Measurements from ENCODE around the gene RAB40B. TPM values are rescaled to one million over a fixed set of nuclear protein-coding genes. Genes with fewer than 3 reads are reported as not detected.
"Not testable (repeated sequence)": the region's sequence is repeated elsewhere in the genome, so short reads cannot be mapped to it uniquely, and the experiment has no call there.

RAB40B gene
- 1 to 10 TPM; 5.0 to 6.1 TPM for total RNA-seq
- 1 to 10 TPM; 1.4 to 2.7 (median 1.7) TPM for polyA plus RNA-seq
- total RNA-seq, result 0 to 4.2 (median 1.8) reads per million in 6 experiments

DNA sequence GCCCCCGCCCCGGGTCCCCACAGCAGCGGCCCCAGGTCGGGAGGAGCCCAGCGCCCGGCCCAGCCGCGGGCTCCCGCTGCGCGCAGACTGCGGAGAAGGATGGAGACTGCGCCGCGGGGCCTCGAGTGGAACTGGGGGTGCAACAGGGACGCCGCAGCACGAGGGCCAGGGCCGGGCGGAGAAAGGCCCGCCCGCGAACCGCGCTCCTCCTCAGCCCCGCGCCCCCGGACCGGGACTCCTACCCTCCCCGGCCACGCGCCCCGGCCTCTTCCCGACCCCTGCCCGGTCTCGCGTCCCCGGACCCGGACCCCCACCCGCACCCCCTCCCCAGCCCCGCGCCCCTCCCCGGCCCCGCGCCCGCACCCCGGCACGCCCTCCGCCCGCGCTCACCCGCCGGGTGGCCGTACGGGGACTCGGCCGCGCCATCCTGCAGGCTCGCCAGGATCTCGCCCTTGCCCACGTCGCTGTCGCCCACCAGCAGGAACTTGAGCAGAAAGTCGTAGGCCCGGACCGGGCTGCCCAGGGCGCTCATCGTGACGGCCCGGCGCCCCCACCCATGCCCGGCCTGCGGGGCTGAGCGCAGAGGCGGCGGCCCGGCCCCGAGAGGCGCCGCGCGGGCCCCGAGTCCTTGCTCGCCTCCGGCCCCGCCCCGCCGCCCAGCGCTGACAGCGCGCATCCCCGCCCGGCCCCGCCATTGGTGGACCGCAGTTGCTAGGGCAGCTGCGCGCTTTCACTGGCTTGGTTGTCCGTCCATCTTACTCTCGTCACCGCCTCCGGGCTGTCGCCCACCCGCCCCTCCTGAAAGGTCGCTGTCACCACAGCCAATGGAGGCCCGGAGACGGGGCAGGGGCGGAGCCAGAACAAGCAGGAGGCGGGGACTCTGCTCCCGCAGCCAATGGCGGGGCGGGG is at the start of gene RAB40B:
TSS of gene RAB40B (minus strand) at position 634 of the 909 bp plus-strand sequence. CDS start at position 532, 102 bp downstream.
- Mint-ChIP-seq H3K36me3 (peaks cover 3 to 8% (median 6%) of the 10 kb centered on the region in 3 donors), H3K27me3 (peaks cover 0 to 10% (median 0%) of the 10 kb centered on the region in 5 donors), H3K4me1 (peaks cover 2 to 15% (median 10%) of the 10 kb centered on the region in 4 donors), H3K27ac (peak within 1 kb of the TSS in 6 of 10 donors; percentile 41 to 83 (median 75)), H3K9me3 (peaks cover 0 to 19% (median 5%) of the 10 kb centered on the region in 9 donors), H3K4me3 (peak within 1 kb of the TSS; percentile 78 to 94 (median 90))
- DNase-seq (peak; percentile 96 to 99 (median 99)), ATAC-seq (peak; percentile 97 to 98)
- POLR2A ChIA-PET, result interaction anchor here (0.5 to 2.9 kb wide), 3 partner anchors 8 to 571 kb away, joined by 3 to 20 read pairs (median 4); partner anchors contain the start of gene FN3KRP

GRCh38 chr17:82745524-82745923 is 47.0 kb upstream of the RAB40B start:
- Mint-ChIP-seq H3K4me3 (no peak overlapping the region), H3K36me3 (peaks cover 19 to 22% (median 22%) of the 10 kb centered on the region in 3 donors), H3K27ac (no peak overlapping the region), H3K4me1 (peaks cover 0 to 3% (median 2%) of the 10 kb centered on the region in 4 donors), H3K27me3 (no peaks in the 10 kb centered on the region), H3K9me3 (peaks cover 0 to 36% (median 10%) of the 10 kb centered on the region in 9 donors)
- DNase-seq (no peak), ATAC-seq (no peak)
- POLR2A ChIA-PET, result no interaction called here

- H3K4me1 Mint-ChIP-seq, DNase-seq, POLR2A ChIA-PET, ATAC-seq, H3K27me3 Mint-ChIP-seq, H3K27ac Mint-ChIP-seq, H3K4me3 Mint-ChIP-seq: not testable (repeated sequence)
- Mint-ChIP-seq H3K36me3 (peaks cover 24 to 30% (median 25%) of the 10 kb centered on the region in 3 donors), H3K9me3 (peaks cover 0 to 36% (median 10%) of the 10 kb centered on the region in 9 donors)
Measured at GRCh38 chr17:82744736-82745135, 46.2 kb upstream of the RAB40B start.

GRCh38 chr17:82743344-82744219 is 45.1 kb upstream of the RAB40B start:
- POLR2A ChIA-PET, result no interaction called here
- Mint-ChIP-seq H3K4me3 (no peak overlapping the region), H3K27me3 (no peaks in the 10 kb centered on the region), H3K4me1 (peaks cover 0 to 2% (median 0%) of the 10 kb centered on the region in 4 donors), H3K27ac (no peak overlapping the region), H3K36me3 (peaks cover 24 to 32% (median 25%) of the 10 kb centered on the region in 3 donors), H3K9me3 (peaks cover 0 to 36% (median 10%) of the 10 kb centered on the region in 9 donors)
- DNase-seq, result no peak
- ATAC-seq, result no peak

DNA sequence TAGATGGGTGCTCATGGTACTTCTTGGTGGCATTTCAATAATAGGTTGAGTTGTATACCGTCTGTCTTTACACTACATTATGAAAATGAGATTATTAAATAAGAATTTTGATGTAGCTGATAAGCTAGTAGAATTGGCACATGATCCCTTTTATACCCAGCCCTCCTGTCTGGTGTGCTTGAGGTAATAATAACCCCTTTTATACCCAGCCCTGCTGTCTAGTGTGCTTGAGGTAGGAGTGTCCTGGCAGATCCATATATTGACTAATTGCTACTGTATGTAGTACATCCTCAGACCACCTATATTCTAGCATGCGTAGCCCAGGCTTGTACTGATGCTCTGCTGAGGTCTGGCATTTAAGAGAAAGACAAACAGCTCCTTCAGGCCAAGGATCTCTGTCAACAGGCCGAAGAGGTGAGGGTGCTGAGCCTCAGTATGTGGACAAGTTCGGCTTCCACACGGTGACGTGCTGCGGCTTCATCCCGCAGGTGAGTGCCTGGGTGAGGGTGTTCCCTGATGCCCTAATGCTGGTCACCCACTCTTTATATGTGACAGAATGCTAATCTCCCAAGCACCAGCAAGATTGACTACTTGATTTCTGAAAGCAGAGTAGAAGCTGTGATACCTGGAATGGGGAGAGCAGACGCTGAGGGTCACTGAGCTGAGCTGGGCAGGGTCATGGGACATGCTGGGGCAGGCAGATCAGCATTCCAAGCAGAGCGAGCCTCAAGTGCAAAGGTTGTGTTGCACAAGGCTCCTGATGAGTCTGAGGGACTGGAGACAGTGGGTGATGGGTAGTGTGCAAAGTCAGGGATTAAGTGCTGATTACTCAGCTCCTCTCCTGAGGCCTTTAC is 42.6 kb upstream of the RAB40B start:
- Mint-ChIP-seq H3K27ac (no peak overlapping the region), H3K27me3 (no peaks in the 10 kb centered on the region), H3K4me3 (no peak overlapping the region), H3K4me1 (peaks cover 0 to 6% (median 1%) of the 10 kb centered on the region in 4 donors), H3K36me3 (peaks cover 21 to 35% (median 25%) of the 10 kb centered on the region in 3 donors), H3K9me3 (peaks cover 0 to 20% (median 5%) of the 10 kb centered on the region in 9 donors)
- DNase-seq (no peak), ATAC-seq (no peak)
- POLR2A ChIA-PET, result interaction anchor here (0.7 to 0.9 kb wide), 2 partner anchors 93 to 123 kb away, joined by 3 to 5 read pairs; partner anchors contain the start of gene WDR45B

- H3K27ac Mint-ChIP-seq, result peak overlapping the region in 1 of 10 donors; percentile 62
- H3K4me1 Mint-ChIP-seq, result peaks cover 0 to 9% (median 2%) of the 10 kb centered on the region in 4 donors
- POLR2A ChIA-PET, result interaction anchor here (0.8 kb wide), 1 partner anchor 22 kb away, joined by 3 read pairs; the partner anchor contains the start of gene FN3KRP
- ATAC-seq (no peak), DNase-seq (no peak)
- peaks cover 0 to 17% (median 5%) of the 10 kb centered on the region in 9 donors for H3K9me3 Mint-ChIP-seq
- H3K36me3 Mint-ChIP-seq, result peaks cover 24 to 37% (median 27%) of the 10 kb centered on the region in 3 donors
- no peak overlapping the region for H3K4me3 Mint-ChIP-seq
- no peaks in the 10 kb centered on the region for H3K27me3 Mint-ChIP-seq
Measured at GRCh38 chr17:82737967-82738877, 39.7 kb upstream of the RAB40B start.

- peak overlapping the region in 7 of 10 donors; percentile 10 to 74 (median 64) for H3K4me3 Mint-ChIP-seq
- ATAC-seq, result no peak
- peaks cover 0 to 16% (median 5%) of the 10 kb centered on the region in 9 donors for H3K9me3 Mint-ChIP-seq
- DNase-seq, result no peak
- peak overlapping the region in 1 of 10 donors; percentile 45 for H3K27ac Mint-ChIP-seq
- H3K36me3 Mint-ChIP-seq, result peaks cover 17 to 28% (median 23%) of the 10 kb centered on the region in 3 donors
- H3K4me1 Mint-ChIP-seq, result peaks cover 0 to 9% (median 2%) of the 10 kb centered on the region in 4 donors
- POLR2A ChIA-PET, result no interaction called here
- no peaks in the 10 kb centered on the region for H3K27me3 Mint-ChIP-seq
Measured at GRCh38 chr17:82736511-82737185, 38.1 kb upstream of the RAB40B start.

DNA sequence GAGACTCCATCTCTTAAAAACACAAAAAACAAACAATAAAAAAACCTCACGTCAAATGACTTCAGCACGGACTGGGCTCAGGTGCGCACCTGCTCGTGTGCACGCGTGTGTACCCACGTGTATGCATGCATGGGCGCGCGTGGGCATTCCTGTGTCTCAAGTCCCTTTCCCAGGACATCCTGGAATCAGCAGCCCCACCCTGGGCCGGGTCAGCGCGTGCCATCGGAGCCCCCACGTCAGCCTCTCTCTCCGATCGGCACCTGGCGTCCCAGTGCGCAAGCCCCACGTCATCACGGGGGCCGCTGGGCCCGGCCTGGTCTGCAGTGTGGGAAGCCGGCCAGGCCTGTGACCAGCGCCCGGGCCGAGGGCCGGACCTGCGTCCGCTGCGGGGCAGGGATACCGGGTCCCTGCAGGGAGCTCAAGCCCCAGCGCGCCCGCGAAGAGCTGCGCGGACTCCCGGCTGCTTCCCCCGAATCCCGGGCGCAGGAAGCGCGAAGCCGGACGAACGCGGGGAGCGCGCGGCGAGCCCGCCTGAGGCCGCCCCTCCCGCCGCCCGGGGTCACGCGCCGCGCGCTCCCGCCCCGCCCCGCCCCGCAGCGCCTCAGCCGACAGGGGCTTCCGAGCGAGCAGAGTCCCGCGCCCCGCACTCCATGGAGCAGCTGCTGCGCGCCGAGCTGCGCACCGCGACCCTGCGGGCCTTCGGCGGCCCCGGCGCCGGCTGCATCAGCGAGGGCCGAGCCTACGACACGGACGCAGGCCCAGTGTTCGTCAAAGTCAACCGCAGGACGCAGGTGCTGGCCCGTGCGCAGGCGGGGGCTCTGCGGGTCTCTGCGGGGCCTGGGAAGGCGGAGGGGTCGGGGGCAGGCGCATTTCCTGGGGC is 36.7 kb upstream of the RAB40B start, which contains the start of gene FN3K:
TSS of gene FN3K (plus strand) at position 629 of the 880 bp plus-strand sequence. CDS start at position 651, 22 bp downstream.
- H3K4me1 Mint-ChIP-seq, result peaks cover 0 to 9% (median 1%) of the 10 kb centered on the region in 4 donors
- POLR2A ChIA-PET, result interaction anchor here (1.2 kb wide), 1 partner anchor 19 kb away, joined by 3 read pairs; no protein-coding TSS in a partner anchor

DNA sequence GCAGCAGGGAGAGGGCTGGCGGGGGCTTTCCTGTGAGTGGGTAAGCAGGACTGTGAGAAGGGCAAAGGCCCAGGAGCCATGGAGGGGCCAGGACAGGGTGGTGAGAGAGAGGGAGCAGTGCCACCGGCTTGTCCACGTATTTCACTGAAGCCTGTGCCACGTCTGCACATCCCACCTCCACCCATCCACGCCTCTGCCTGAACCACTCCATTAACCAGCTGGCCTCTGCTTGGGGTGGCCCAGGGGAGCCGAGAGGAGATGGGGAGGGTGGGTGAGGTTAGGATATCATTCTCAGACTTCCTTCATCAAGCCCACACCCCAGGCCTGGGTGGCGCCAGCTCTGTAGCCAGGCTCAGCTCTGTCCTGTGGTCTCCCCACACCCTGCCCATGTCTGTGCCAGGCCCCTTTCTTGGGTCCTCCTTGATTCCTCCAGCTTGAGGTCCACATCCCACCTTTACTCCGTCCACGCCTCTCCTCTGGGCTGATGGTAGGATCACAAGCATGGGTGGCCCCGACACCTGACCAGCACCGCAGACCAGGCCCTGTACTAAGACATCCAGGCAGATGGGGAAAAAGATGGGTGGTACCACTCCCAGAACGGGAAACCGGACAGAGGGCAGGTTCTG is 33.7 kb upstream of the RAB40B start:
- H3K4me1 Mint-ChIP-seq, result peaks cover 0 to 7% (median 1%) of the 10 kb centered on the region in 4 donors
- POLR2A ChIA-PET, result interaction anchor here (0.6 kb wide), 1 partner anchor 104 kb away, joined by 4 read pairs; no protein-coding TSS in a partner anchor
- DNase-seq (no peak), ATAC-seq (no peak)
- H3K36me3 Mint-ChIP-seq, result peaks cover 6 to 20% (median 10%) of the 10 kb centered on the region in 3 donors
- peaks cover 0 to 10% (median 1%) of the 10 kb centered on the region in 9 donors for H3K9me3 Mint-ChIP-seq
- H3K27ac Mint-ChIP-seq, result peak overlapping the region in 2 of 10 donors; percentile 32 to 43
- no peaks in the 10 kb centered on the region for H3K27me3 Mint-ChIP-seq
- no peak overlapping the region for H3K4me3 Mint-ChIP-seq

More for the DNA sequence above, 36.7 kb upstream of the RAB40B start, which contains the start of gene FN3K:
- H3K4me3 Mint-ChIP-seq, result peak within 1 kb of the TSS; percentile 61 to 86 (median 72)
- peaks cover 4 to 15% (median 9%) of the 10 kb centered on the region in 3 donors for H3K36me3 Mint-ChIP-seq
- peaks cover 0 to 10% (median 1%) of the 10 kb centered on the region in 9 donors for H3K9me3 Mint-ChIP-seq
- peak in 6 of 10 donors; percentile 11 to 56 (median 33) for DNase-seq
- ATAC-seq, result peak; percentile 83 to 92
- H3K27ac Mint-ChIP-seq, result peak within 1 kb of the TSS in 4 of 10 donors; percentile 25 to 70 (median 46)
- H3K27me3 Mint-ChIP-seq, result no peaks in the 10 kb centered on the region

Measured in naive thymus-derived CD8-positive, alpha-beta T cell (primary cell).